Measurements from ENCODE around the gene GOLIM4. TPM values are rescaled to one million over a fixed set of nuclear protein-coding genes. Genes with fewer than 3 reads are reported as not detected.
"Not testable (repeated sequence)": the region's sequence is repeated elsewhere in the genome, so short reads cannot be mapped to it uniquely, and the experiment has no call there.

Gene GOLIM4
- polyA plus RNA-seq, 1 of the 3 experiments (the other 2 are of a cell fraction): 42.3 TPM

GRCh38 chr3:168058481-168058880 is 37.2 kb downstream of the GOLIM4 start:
- no peak overlapping the region for H3K4me2 ChIP-seq
- TF ChIP-seq ELF1 (IDR thresholded peaks at IDR 0.05) (no peak), GATA2 (CRISPR knock-in tag; IDR thresholded peaks at IDR 0.05) (no peak), TAF1 (IDR thresholded peaks at IDR 0.05; ENCODE audit: borderline replicate concordance, low read depth, low read length) (no peak), USF1 (IDR thresholded peaks at IDR 0.05; ENCODE audit: borderline replicate concordance, low read depth) (no peak), YY1 (IDR thresholded peaks at IDR 0.05; ENCODE audit: low read depth) (no peak), NFIC (IDR thresholded peaks at IDR 0.05; ENCODE audit: borderline replicate concordance) (no peak), POLR2AphosphoS5 (IDR thresholded peaks at IDR 0.05; ENCODE audit: low read depth, low read length) (no peak), FOXM1 (IDR thresholded peaks at IDR 0.05; ENCODE audit: low read depth) (no peak), FOSL2 (IDR thresholded peaks at IDR 0.05; ENCODE audit: borderline replicate concordance, low read depth) (no peak), MXI1 (IDR thresholded peaks at IDR 0.05; ENCODE audit: low read depth, low read length) (no peak), NRF1 (IDR thresholded peaks at IDR 0.05; ENCODE audit: low read depth, low read length) (no peak), FOXJ3 (CRISPR knock-in tag; IDR thresholded peaks at IDR 0.05) (no peak), SIN3A (IDR thresholded peaks at IDR 0.05; ENCODE audit: borderline replicate concordance, low read depth, low read length) (no peak), CHD2 (IDR thresholded peaks at IDR 0.05; ENCODE audit: low read length, partially characterized antibody) (no peak), JUND (IDR thresholded peaks at IDR 0.05) (no peak), EZH2phosphoT487 (IDR thresholded peaks at IDR 0.05; ENCODE audit: borderline replicate concordance, low read depth) (no peak), IRF3 (IDR thresholded peaks at IDR 0.05; ENCODE audit: low read depth, low read length) (no peak)
- no peak overlapping the region for H2AFZ ChIP-seq (ENCODE audit: low read depth)
- 64% methylated on average over 2 of the region's 2 CpGs for WGBS (ENCODE audit: low lambda C conversion rate)
- no peaks in the 10 kb centered on the region for H3K9me3 ChIP-seq
- peaks cover 13% of the 10 kb centered on the region; the same call in 1 of the 2 replicates for H4K20me1 ChIP-seq (ENCODE audit: insufficient read depth)
- peaks cover 0 to 10% of the 10 kb centered on the region in 2 experiments for H3K36me3 ChIP-seq (replicated peaks in 1 of 2; ENCODE audit: control insufficient read depth in 1 of 2, insufficient read depth in 2 of 2, low read length in 1 of 2)
- DNase-seq: no peak
- H3K79me2 ChIP-seq (ENCODE audit: insufficient read depth): peaks cover 99% of the 10 kb centered on the region
- no peak overlapping the region for H3K27ac ChIP-seq (ENCODE audit: low read depth in 2 of 2, low read length in 1 of 2)
- H3K4me1 ChIP-seq (ENCODE audit: control insufficient read depth in 1 of 2, insufficient read depth in 2 of 2, low read depth in 1 of 2, low read length in 1 of 2): peaks cover 6 to 11% of the 10 kb centered on the region in 2 experiments; a peak in 2 of 4 replicates
- H3K4me3 ChIP-seq (ENCODE audit: low read depth in 2 of 2, low read length in 1 of 2): no peak overlapping the region
- H3K27me3 ChIP-seq (ENCODE audit: insufficient read depth): no peaks in the 10 kb centered on the region
- no peaks in the 10 kb centered on the region for H3K9me2 ChIP-seq
- H3F3A ChIP-seq (replicated peaks; ENCODE audit: insufficient read depth): no peaks in the 10 kb centered on the region
- CTCF ChIA-PET: interaction anchor here (0.7 to 1.3 kb wide), 4 partner anchors 11 to 788 kb away, joined by 3 to 7 read pairs (median 4); no protein-coding TSS in a partner anchor
- no peak overlapping the region for H3K9ac ChIP-seq
- POLR2A ChIA-PET: no interaction called here

GRCh38 chr3:168056398-168057230 is 39.1 kb downstream of the GOLIM4 start:
- H3K9ac ChIP-seq; H3K9me2 ChIP-seq; DNase-seq; H2AFZ ChIP-seq (ENCODE audit: low read depth); H3K27ac ChIP-seq (ENCODE audit: low read depth in 2 of 2, low read length in 1 of 2); H3K4me1 ChIP-seq (ENCODE audit: control insufficient read depth in 1 of 2, insufficient read depth in 2 of 2, low read depth in 1 of 2, low read length in 1 of 2); H3K36me3 ChIP-seq (replicated peaks in 1 of 2; ENCODE audit: control insufficient read depth in 1 of 2, insufficient read depth in 2 of 2, low read length in 1 of 2); H3K4me3 ChIP-seq (ENCODE audit: low read depth in 2 of 2, low read length in 1 of 2); POLR2A ChIA-PET; H3F3A ChIP-seq (replicated peaks; ENCODE audit: insufficient read depth); H3K4me2 ChIP-seq; H3K9me3 ChIP-seq; H3K27me3 ChIP-seq (ENCODE audit: insufficient read depth): not testable (repeated sequence)
- Histone ChIP-seq H4K20me1 (ENCODE audit: insufficient read depth) (peaks cover 26% of the 10 kb centered on the region), H3K79me2 (ENCODE audit: insufficient read depth) (peaks cover 98% of the 10 kb centered on the region)
- CTCF ChIA-PET: interaction anchor here (0.7 to 1.7 kb wide), 4 partner anchors 9 to 109 kb away, joined by 3 to 6 read pairs (median 4); no protein-coding TSS in a partner anchor
- 98% methylated on average over 6 of the region's 7 CpGs for WGBS (ENCODE audit: low lambda C conversion rate)
